IPS-18c (cell line): ENCODE measurements around the gene RELL1.

ENCODE experiments used
- H3K4me3 ChIP-seq: 2 replicates; pipeline ENCODE4 v1.7.0; 2013; ENCODE audit warnings: low read depth, mild to moderate bottlenecking, low read length, moderate library complexity; ENCODE audit not compliant: insufficient read depth
- H3K9me3 ChIP-seq: one replicate; pipeline ENCODE4 v1.6.1; 2013; ENCODE audit warnings: mild to moderate bottlenecking, low read length, moderate library complexity; ENCODE audit not compliant: control insufficient read depth, insufficient read depth

Gene RELL1, protein sequence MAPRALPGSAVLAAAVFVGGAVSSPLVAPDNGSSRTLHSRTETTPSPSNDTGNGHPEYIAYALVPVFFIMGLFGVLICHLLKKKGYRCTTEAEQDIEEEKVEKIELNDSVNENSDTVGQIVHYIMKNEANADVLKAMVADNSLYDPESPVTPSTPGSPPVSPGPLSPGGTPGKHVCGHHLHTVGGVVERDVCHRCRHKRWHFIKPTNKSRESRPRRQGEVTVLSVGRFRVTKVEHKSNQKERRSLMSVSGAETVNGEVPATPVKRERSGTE

DNA sequence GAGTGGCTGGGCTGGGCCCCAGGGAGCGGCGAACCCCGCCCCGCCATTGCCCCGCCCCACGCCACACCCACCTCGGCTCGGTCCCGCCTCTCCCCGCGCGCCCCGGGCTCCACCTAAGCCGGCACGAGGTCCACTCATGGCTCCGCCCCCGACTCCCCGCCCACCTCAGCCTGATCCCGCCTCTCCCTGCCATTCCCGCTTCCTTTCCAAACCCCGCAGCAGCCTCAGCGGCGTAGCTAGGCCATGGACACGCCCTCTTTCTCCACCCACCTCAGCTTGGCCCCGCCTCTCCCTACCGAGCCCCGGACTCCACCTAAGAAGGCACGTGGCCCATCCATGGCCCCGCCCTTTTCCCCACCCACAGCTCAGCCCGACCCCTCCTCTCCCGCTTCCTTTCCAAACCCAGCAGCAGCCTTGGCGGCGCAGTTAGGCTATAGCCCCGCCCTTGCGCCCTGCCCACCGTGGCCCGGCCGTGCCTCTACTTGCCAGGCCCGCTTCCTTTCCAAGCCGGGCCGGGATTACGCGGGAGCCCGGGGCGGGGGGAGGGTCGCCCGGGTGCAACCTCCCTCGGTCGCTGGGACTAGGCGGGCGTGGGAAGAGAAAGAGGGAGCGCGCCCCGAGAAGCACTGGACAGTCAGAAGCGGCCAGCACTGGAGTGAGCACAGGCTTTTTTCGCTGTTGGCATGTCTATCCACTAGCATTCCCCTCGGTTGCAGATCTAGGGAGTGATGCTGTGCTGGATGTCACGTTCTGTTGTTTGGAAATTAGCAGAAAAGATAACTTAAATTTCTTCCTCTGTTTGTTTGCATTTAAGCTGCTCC, at the start of gene RELL1:
Gene RELL1 (minus strand): TSS at position 4 of the 821 bp plus-strand sequence. CDS start 89 bp downstream, outside the sequence.
- H3K9me3 ChIP-seq = no peaks in the 10 kb centered on the region

DNA sequence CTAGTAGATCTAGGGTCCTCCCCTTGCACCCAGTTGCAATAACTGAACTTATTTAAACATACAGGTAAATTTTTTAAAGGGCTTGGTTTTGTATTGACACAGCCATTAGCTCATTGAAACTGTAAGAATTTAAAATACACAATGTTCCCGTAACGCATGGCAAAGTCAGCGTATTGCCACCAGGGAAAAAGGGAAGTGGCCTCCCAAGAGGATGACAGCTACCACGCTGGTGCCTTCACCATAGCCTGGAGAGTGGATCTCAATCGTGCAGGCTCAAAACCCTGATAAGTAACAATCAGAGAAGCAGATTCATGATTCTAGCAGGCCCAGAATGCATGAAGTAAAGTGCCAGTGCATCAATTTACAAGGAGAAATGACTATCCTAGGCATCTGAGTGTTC, 49.4 kb upstream of the RELL1 start:
- no peaks in the 10 kb centered on the region for H3K9me3 ChIP-seq

More for the DNA sequence above, at the start of gene RELL1:
- peak within 1 kb of the TSS; percentile 77 for H3K4me3 ChIP-seq

DNA sequence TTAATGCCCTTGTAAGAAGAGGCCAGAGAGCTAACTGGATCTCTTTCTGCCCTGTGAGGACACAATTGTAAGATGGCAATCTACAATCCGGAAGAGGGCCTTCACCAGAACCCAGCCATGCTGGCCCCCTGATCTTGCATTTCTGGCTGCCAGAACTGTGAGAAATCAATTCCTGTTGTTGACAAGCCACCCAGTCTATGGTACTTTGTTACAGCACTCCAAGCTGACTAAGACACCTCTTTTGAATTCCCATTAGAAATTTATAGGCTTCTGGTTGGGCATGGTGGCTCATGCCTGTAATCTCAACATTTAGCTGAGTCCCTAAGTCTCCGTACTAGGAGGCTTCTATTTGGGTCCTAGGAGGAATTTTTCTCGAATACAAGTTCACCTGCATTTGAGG, 48.8 kb upstream of the RELL1 start:
- no peak overlapping the region for H3K4me3 ChIP-seq
- no peaks in the 10 kb centered on the region for H3K9me3 ChIP-seq

More for the DNA sequence above, 49.4 kb upstream of the RELL1 start:
- H3K4me3 ChIP-seq = no peak overlapping the region

DNA sequence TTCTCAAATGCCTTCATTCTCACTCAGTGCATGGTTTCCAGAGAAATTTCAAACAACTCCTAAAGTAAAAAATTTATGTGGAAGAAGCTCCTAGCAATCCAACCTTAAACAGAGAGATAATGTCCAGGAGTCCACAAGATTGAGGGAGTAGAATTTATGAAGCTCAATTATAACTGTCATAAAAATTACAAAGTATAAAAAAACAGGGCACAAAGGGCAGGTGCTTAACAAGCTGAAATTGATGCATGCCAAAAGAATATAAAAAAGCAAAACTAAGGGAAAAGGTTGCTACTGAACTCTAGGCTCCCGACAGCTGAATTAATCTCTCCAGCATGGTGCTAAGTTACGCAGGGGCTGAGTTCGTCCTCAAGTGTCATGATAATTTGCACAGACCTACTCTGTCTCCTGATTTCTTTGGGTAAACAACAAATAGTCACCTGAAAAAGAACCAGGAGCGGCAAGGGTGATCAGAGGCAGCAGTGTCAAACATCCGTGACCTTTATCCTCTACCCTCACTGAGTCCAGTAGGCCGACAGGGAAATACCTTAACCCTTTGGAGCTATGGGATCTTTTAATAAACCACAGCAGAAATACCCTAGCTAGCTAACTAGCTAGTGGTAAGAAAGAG, 47.2 kb upstream of the RELL1 start:
- no peaks in the 10 kb centered on the region for H3K9me3 ChIP-seq
- H3K4me3 ChIP-seq = no peak overlapping the region

DNA sequence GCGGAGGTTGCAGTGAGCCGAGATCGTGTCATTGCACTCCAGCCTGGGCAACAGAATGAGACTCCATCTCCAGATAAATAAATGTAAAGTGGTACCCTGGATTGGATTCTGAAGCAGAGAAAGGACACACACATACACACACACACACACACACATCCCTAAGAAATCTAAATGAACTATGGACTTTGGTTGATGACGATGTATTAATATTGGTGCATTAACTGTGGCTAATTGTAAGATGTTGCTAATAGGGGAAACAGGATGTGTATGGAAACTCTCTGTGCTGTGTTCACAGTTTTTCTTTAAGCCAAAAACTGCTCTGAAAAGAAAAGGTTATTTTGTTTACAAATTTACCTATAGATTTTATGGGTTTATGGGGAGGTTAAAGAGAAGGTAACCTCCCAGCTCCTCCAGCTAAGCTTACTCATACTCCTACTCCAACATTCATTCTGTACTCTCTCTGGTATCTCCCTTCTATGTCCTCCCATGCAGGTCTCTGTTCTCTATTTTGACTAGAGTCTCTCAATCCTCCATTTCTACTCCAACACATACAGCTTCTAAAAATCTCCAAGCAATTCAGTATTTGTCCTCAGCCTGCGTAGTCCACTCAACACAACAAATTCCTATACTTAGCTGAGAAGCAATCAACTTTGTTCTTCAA, 46.5 kb upstream of the RELL1 start:
- no peaks in the 10 kb centered on the region for H3K9me3 ChIP-seq
- no peak overlapping the region for H3K4me3 ChIP-seq

DNA sequence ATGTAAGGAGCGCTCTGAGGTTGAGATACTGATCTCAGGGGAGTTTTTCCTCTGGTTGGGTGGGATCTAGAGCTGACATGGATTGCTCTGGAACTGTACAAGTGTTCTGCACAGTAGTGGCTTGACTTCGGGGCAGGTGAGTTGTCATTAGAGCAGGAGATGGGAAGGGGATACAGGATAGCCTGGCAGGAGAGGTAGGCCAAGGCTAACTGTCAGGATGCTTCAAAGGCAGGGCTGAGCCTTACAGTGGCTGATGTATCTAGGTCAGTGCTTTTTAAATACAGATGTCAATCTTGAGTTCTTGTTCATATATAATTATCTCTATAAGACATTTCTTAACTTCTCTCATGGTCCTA, 43.5 kb upstream of the RELL1 start:
- Histone ChIP-seq H3K4me3 (no peak overlapping the region), H3K9me3 (no peaks in the 10 kb centered on the region)

DNA sequence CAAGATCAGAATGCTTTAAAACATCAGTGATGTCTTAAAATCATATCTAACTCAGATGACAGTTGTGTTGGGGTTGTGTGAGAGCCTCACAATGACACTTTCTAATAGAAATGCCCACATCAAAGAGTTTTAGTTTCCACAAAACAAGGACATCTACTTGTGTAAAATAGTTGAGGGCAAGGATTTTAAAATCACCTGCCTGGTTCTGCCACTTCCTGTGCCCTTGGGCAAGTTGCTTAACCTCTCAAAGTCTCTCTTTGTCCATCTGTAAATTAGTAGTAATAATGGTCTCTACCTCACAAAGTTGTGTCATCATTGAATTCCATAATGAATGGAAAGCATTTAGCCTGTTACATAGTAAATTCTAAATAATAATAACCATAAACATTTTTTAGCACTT, 41.9 kb upstream of the RELL1 start:
- Histone ChIP-seq H3K4me3 (no peak overlapping the region), H3K9me3 (no peaks in the 10 kb centered on the region)

DNA sequence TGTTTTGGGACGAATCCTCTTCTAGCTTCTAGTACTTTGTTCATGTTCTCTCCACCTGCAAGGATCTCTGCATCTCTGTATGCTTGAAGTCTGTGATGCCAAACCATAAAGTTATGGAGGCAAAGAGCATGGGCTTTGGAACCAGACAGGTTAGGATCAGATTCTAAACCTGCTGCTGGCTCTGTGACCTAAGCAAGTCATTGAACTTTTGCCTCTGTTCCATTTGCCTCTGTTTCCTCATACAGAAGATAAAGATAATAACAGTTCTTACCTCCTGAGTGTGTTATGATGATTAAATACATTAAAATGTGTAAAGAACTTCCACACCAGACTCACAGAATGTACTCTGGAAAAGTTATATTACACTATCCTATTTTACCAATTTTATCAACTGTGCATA, 41.5 kb upstream of the RELL1 start:
- H3K4me3 ChIP-seq = no peak overlapping the region
- H3K9me3 ChIP-seq = no peaks in the 10 kb centered on the region

DNA sequence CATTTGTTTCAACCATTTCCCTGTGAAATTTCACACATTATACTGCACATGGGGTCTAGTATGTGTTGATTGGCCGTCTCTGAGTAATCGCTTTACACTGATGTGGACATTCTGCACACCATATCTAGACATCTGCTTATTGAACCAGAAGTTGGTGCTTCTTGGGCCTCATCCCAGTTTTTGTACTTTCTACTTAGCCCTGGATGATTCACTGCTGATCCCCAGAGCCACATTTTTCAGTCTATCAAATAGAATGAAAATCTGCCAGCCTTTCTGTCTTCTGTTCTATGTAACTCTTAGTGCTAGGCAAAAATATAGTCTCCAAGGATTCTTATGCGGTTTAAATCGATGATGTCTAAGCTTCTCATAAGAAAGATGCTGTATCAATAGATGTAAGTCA, 40.5 kb upstream of the RELL1 start:
- Histone ChIP-seq H3K4me3 (no peak overlapping the region), H3K9me3 (no peaks in the 10 kb centered on the region)

DNA sequence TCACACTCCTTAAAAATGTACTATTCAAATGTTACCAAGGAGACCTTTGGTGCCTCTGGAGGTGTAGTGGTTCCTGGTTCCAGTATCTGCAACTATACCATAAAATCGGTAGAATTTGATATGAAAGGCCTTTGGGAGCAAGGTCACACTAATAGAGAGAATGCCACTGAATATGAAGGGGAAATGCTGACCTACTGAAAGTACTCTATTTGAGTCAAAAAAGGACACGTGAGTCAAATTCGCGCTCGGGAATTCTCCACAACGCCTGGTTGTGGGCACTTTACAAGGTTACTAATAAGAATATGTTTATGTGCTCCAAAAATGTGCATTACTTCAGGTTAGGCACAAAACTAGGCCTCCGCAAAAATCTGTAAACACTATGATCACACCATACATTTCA, 39.5 kb upstream of the RELL1 start:
- no peaks in the 10 kb centered on the region for H3K9me3 ChIP-seq
- no peak overlapping the region for H3K4me3 ChIP-seq

DNA sequence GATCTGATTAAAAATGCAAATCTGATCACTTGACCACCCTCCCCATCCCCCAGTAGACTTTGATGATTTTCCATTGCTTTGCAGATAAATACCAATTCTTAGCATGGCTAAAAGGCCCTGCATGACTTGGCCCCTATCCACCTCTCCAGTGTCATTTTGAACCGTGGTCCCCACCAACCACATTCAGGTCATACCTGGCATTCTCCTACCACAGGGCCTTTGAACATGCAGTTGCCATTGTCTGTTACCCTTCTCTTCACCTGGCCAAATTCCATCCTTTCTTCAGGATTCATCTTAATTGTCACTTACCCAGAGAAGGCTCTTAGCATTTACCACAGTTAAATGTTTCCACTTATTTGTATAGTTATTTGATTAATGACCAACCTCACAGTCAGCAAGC, 36.9 kb upstream of the RELL1 start:
- H3K9me3 ChIP-seq = no peaks in the 10 kb centered on the region

DNA sequence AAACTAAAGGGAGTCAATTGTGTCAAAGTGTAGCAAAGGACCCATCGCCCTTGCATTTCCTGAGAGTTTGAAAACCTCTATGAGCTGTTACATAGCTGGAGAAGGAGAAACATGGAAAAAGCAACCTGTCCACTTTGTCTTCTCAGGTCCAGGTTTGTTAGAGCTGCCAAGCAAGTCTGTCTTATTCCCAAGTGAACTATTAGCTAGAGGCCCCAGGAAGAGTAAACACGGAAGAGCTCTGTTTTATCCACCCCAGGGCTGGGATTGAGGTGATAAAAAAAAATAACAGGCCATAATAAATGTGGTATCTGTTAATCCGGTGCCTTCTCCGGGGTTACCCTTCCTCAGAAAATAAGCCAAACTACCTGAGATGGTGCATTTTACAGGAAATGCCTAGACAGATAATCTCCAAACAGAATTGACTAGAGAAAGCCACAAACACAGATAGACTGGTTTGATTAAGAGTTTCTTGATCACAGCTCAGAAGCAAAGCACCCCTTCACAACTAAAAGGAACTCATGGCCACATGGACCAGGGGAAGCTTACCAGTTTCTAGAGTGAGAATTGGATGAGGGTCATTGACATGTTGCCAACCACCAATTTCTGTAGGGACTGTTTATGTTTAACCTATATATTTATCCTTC, 35.9 kb upstream of the RELL1 start:
- no peak overlapping the region for H3K4me3 ChIP-seq
- H3K9me3 ChIP-seq = no peaks in the 10 kb centered on the region

More for the DNA sequence above, 36.9 kb upstream of the RELL1 start:
- H3K4me3 ChIP-seq = no peak overlapping the region

DNA sequence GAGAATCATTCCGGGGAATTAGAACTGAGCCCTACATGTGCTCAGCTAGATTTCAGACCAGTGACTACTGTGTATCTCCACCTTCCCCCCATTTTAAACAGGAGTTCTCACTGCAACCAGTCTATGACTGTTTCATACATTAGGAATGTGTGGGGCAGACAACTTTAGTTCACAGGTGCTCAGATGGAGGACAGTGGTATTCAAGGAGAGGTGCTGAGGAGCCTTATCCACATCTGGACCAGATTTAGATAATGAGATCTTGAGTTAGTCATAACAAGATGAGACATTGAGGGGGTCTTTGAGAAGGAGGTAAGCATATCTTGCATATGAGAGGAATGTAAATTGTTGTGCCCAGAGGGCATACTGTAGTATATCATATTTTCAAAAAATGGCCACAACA, 32.8 kb upstream of the RELL1 start:
- Histone ChIP-seq H3K4me3 (no peak overlapping the region), H3K9me3 (no peaks in the 10 kb centered on the region)

DNA sequence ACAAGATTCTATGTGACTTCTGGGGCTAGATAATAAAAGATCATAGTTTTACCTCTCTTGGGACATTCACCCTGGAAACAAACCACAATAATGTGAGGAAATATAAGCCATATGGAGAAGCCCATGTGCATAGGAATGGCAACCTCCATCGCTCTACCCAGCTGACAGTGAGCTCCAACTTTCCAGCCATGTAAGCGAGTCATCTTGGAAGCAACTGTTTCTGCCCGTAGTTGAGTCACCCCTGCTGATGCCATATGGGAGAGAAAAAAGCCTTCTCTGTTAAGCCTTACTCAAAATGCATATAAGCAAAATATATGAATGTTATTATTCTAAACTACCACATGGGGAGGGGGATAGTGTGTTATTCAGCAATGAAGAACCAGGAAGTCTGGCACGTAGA, 31.4 kb upstream of the RELL1 start:
- Histone ChIP-seq H3K9me3 (no peaks in the 10 kb centered on the region), H3K4me3 (no peak overlapping the region)

DNA sequence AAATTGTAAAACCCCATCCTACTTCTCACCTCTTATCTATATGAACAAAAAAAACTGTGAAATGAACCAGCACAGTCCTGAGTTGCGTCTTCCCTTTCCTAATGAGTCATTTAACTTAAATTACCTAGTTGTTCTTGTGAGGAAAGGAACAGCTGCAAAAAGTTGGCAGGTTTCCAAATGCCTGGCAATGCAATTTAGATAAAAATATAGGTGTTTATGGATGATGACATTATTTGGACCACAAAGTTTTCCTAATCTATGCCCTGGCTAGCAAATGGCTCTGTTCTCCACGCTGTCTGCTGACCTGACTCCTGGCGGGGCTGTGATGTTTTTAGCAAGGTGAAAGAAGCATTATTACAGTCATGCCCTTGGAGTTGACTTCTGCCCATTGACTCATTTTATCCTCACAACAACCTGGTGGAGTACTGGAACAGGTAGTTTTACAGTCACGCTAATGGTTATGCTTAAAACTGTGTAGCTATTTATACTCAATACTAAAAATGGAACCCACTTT, 29.8 kb upstream of the RELL1 start:
- no peak overlapping the region for H3K4me3 ChIP-seq

DNA sequence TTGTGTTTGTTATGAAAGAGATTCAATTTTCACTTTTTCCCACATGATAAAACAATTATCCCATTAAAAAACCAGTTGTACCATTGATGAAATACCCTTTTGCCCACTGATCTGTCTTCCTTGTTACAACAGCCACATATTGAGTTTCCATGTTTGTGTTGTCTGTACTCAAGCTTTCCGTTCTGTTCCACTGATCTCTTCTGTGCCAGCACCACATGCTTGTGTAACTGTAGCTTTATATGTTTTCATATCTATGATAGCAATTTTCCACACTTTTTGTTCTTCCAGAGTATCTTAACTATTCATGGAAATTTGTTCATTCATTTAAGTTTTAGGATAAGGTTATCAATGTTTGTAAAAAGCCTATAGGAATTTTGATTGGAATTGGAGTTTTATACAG, 24.3 kb upstream of the RELL1 start:
- Histone ChIP-seq H3K4me3 (no peak overlapping the region), H3K9me3 (no peaks in the 10 kb centered on the region)

More for the DNA sequence above, 29.8 kb upstream of the RELL1 start:
- no peaks in the 10 kb centered on the region for H3K9me3 ChIP-seq

DNA sequence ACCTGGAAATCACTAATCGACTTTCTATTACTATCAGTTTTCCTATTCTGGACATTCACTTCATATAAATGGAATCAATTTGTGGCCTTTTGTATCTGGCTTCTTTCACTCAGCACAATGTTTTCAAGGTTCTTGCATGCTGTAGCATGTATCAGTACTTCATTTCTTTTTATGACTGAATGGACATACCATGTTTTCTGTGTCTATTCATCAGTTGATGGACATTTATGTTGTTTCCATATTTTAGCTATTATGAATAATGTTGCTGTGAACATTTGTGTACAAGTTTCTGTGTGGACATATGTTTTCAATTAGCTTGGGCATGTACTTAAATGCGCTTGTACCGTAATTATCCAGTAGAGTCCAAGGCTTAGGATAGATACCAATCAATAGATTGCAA, 19.9 kb upstream of the RELL1 start:
- H3K9me3 ChIP-seq = no peaks in the 10 kb centered on the region
- no peak overlapping the region for H3K4me3 ChIP-seq
